Activated CD8-positive, alpha-beta memory T cell treated with anti-CD3 and anti-CD28 coated beads, Interleukin-2, amount 50 U/mL, for 1 hour (primary cell): Measurements from ENCODE around the gene QRICH2.
"Not testable (repeated sequence)": the region's sequence is repeated elsewhere in the genome, so short reads cannot be mapped to it uniquely, and the experiment has no call there.

Experiments
- DNase-seq: peaks from one replicate; pipeline ENCODE4 v3.0.0-alpha.2; 2020; ENCODE audit errors: extremely low read depth

Gene QRICH2

DNA sequence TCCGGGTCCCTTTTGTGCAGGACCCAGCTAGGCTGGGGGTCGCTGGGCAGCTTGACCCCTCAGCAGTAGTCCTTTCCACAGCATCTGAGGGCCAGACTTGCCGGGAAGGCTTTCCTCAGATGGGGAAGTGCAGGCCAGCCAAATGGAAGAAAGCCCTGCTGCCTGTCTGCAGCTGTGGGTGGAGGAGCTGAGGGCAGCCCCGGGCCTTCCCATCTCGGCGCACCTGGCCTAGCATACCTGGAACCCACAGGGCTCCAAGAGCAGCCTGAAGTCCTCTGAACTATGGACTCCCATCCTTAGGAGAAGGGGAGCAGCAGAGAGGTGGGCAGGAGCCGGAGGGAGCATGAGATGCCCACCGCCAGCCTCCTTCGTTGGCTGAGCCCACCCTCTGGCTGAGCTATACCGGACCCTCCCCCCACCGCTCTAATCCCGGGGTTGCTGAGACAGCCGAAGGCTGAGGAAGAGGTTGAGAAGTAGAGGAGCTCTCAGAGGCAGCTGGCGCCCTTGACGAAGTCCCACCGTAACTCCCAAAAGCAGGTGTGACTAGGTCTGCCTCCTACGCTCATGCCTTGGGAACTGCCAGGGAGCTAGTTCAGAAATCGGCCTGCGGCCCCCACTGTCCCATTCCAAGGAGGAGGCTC, 29.7 kb downstream of the QRICH2 start:
- DNase-seq = no peak

DNA sequence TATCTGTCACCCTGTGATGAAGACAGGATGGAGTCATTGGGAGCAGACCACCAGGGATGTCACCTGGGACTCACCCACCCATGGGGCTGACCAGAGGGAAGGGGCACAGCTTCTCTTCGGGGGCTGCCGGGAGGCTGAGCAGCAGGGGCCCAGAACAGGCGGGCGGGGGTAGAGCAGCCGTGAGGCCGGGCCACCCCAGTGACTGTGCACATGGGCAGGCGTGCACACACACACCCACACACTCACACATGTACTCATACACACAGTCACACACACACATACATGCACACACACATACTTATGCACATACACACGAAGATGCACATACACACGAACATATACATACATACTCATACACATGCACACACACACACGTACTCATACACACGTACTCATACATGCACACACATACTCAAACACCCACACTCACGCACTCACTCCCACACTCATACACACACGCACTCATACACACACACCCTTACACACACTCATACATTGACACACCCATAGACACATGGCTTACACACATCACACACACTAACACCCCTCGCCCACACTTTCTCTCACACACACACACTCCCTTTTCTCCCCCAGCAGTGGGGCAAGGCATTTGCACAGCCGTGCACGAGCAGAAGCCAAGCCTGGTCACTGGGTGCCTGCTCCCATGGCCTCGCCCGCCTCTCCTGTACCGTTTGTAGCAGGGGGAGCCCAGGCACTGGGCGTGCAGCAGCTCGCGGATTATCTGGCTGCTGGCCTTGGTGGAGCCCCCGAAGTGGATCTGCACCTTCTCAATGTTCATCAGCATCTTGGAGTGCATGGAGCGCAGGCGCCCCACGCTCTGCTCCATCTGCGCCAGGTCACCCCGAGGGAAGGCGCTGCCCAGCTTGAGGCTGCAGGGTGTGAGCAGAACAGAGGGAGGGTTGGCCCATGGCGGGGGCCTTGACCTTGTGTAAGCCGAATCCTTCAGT, 30.5 kb downstream of the QRICH2 start:
- DNase-seq = no peak

DNA sequence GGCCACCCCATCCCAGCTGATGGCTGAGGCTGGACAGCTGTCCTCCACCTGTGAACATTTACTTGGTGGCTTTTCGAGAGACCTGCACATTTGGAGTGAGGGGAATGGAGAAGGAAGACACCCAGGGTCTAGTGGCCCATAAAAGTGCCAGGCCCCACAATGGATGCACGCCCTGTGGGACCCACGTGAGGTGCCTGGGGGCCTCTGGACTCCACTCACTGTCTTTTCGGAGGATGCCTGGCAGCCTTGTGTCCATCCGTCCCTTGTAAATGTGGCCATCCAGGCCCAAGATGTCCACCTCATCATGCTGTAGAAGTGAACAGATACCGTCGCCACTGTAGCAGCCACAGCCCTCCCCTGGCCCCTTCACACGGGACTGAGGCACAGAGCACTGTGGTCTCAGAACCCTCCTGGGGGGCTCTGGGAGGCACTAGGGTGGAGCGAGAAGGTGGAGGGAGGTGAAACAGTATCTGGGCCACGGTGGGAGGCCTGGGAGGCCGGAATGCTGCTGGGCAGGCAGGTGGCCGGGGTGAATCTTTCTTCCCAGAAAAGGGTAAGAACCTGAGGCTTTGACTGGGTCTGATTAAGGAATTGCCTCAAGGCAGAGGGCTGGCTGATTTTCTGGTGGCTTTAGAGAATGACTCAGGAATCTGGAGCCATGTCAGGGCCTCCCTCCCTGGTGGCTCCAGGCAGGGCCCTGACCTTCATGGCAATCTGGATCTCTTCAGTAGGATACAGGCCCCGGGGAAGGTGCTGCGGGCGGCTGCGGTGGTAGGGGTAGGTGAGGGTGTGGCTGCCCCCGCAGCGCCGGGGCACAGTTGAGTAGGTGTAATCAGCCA, 31.4 kb downstream of the QRICH2 start:
- DNase-seq = no peak

DNA sequence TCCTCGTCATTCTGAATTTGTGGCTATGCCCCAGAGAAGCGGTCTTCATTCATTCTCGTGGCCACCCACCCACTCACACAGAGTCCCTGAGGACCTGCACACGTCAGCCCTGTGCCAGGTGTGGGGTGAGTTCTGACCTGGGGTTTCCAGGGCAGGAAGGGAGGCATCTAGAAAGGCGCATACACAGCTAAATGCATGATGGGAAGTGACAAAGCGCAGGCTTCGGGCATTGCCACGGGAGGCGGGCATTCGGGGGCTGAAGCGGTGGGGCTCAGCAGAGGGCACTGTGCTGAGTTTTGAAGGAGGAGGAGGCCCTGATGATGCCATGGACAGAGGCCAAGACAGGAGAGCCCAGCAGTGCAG, 32.0 kb downstream of the QRICH2 start:
- no peak for DNase-seq

DNA sequence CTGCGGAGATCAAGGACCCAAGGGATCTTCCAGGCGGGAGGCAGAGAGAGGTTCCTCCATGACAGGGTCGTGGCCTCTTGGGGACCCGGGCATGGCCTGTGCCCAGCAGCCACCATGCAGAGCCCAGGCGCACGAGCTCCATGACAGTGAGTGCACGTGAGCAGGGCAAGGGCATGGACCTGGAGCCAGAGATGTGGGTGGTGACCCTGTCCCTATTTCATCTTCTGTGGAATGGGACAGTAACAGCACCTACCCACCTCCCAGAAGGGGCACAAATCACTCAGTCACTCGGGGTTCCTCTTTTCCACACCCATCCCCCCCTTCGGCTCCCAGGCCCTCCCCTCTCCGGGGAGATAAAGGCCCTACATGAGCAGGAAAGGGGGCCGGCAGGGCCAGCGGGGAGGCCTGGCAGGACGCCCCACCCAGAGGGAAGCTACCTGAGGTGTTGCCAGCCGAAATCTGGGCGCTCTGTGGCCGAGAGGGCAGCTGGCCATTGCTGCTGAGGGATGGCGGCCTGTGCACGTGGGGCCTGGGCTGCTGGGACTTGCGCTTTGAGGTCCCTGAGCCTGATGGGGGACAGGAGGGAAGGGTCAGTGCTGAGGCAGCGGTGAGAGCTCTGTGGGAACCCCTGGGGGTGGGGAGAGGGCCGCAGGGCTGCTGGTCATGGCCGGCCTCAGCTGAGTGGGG, 32.6 kb downstream of the QRICH2 start:
- DNase-seq = no peak

DNA sequence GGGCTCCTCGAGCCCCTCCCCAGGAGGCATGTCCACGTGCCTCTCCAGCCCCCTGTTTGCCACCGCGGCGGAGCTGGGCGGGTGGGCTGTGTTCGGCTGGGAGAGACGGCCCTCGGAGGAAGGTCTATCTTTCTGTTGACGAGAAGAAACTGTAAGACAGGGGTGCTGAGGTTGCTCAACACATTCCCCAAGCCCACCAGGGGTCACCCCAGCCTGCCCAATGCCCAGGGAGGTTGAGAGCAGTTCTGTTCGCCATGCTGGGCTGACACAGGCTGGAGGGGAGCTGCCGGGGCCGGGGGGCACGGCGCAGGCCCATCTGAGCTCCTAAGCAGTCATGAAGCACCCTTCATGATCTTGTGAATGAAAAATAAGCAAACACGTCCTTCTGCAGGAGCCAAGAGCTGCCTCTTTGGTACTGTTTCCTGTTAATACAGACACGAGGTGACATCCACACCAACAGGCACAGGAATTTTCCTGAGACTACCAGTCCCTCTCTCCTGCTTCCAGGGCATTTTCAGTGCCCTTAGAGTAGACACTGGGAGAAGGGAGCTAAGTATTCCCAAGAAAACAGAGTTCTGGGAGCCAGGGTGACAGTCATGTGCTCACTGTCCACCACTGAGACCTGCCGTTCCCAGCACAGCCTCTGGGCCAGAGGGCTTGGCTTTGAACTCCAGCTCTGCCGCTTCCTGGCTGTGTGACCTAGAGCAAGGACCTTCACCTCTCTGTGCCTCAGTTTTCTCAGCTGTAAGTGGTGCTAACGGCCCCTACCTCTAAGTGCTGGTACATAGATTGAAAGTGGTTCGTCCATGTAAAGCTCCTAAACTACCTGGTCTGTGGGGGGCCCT, 33.7 kb downstream of the QRICH2 start:
- no peak for DNase-seq

DNA sequence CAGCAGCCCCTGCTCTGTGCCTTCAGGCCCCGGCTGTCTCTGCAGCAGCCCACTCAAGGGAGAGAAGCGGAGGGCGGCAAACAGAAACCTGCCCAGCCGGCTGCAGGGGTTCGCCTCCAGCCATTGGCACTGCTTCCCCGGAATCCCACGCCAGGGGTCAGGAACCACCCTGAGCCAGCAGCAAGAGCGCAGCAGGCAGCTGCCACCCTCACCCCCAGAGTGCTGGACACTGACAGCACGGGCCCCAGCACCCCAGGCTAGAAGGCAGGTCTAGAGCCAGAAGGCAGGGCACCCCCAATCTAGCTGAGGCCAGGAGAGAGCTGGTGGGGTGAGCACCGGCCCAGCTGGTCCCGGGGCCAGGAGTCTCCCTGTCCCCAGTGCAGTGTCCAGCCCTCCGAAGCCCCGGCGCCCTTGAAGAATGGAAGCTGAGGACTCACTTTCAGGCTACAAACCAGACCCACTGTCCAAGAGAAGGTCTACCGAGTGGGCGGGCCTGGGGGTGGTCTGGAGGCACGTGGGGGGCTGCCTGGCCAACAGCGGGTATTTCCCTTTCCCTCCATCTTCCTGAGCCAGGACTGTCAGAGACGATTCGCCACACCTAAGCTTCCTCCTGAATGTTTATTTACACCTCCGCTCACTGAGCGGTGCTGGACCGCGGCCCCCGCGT, 34.5 kb downstream of the QRICH2 start:
- no peak for DNase-seq

DNA sequence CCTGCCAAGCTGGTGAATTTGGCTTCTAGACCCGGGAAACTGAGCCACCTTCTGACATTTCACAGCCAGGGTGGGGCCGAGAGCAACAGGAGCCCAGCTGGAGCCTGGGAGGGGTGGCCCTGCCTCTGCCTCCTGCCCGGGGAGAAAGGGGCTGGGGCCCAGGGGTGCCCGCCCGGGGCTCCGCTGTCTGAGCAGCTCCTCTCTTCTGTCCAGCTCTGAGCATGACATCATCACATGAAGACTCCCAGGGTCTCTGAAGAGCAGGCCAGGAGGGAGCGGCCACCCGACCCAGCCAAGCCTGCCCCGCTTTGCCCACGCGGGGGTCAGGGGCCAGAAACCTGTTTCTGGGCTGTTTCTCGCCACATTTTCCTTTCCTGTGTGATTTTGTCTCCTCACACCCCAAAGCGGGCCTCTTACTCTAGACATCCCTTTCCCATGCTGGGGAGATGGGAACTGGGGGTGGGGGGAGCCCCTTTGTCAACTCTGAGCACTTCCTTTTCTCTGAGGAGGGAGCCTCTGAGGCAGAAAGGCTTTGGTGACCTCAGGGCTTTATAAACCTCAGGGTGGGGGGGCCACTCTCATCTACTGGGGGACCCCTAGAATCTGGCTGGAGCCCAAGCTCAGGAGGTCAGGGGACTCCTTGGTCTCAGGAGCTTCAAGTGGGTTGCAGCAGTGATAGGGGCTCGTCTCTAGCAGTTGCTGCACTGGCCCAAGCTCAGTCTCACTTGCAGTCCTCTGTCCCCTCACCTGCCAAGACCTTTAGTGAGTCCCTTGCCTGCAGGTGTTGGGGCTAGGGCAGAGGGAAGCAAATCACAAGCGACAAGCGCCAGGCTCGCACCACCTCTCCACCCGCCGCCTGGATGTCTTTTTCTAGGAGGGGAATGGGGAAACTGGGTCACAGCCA, 35.3 kb downstream of the QRICH2 start:
- no peak for DNase-seq

DNA sequence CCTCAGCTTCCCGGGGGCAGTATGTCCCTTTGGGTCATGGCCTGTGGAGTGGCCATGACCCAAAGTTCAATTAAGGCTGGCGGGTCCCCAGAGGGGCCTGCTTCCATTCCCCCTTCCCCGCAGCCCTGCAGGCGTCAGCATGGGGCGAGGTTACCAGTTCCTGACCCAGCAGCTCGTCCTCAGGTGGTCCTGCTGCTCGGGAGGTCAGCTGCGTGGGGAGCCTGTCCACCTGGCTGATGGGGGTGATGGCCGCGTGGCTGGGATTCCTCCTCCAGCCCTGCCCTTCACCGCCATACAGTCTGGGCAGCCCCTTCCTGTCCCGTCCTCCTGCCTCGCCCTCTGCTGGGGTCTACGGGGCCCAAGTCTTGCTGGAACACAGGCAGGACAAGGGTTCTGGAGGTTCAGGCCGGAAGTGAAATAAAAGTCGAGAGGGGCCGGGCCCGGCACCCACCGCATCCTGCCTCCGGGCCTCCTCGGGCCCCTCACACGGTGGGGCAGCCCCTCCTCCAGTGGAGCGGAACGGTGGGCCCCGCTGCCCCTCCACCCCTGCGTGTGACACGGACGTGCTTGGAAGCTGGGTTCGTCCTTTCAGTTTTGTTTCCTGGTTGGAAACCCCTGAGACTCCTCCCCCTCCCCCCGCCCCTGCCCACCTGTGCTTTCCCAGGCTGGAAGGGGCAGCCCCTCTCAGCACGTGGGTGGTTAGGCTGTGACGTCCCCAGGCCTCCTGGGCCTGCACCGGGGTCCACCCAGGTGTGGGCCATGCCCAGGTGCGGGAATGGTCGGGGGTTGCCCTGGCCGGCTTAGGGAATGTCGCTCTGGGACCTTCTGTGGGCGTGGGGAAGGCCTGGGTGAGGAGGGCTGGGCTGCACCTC, 36.2 kb downstream of the QRICH2 start:
- DNase-seq = no peak

DNA sequence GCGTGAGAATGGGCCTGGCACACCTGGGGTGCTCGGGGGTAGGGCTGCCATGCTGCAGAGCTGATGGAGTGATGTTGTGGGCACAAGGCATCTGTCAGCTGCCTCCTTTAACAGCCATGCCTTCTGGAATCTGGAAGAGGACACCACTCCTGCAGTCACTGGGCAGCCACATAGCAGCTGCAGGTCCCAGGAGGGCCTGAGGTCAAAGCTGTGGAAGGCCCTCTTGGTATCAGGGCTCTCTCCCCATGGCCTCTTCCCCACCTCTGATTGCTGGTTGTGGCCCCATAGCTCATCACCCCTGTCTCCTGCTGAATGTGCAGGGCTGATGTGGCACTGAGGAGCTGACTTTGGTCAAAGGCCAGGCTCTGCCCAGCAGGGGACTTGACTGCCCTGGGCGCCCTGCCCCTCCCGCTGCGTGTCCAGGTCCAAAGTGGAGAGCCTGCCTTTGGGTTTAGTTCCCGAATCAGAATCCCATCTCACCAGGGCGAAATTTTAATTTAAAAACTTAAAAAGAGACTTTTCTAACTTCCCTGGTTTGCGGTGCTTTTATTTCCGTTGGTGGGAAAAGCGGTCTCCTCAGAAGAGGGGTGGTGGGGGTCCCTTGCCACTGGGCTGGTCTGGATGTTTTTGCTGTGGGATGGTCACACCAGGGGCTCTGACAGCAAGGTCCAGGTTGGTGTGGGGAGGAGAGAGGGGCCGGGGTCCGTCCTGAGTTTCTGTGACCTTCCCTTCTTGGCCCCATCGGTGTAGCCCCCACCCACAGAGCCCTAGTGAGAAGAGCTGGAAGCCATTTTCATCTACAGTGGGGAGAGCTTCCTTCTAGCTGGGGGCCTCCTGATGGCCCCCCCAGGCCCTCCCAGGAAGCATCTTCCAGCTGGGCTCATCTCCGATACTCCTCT, 37.1 kb downstream of the QRICH2 start:
- no peak for DNase-seq

DNA sequence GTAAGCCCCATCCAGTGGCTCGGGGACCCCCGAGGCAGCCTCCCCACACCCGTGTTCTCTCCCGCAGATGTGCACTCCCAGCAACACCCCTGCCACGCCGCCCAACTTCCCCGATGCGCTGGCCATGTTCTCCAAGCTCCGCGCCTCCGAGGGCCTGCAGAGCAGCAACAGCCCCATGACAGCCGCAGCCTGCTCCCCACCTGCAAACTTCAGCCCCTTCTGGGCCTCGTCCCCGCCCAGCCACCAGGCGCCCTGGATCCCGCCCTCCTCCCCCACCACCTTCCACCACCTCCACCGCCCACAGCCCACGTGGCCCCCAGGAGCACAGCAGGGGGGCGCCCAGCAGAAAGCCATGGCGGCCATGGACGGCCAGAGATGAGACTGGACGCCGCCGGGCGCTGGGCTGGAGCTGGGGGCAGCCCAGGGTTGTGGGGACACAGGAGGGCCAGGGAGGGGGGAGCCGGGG, 37.9 kb downstream of the QRICH2 start:
- no peak for DNase-seq

DNA sequence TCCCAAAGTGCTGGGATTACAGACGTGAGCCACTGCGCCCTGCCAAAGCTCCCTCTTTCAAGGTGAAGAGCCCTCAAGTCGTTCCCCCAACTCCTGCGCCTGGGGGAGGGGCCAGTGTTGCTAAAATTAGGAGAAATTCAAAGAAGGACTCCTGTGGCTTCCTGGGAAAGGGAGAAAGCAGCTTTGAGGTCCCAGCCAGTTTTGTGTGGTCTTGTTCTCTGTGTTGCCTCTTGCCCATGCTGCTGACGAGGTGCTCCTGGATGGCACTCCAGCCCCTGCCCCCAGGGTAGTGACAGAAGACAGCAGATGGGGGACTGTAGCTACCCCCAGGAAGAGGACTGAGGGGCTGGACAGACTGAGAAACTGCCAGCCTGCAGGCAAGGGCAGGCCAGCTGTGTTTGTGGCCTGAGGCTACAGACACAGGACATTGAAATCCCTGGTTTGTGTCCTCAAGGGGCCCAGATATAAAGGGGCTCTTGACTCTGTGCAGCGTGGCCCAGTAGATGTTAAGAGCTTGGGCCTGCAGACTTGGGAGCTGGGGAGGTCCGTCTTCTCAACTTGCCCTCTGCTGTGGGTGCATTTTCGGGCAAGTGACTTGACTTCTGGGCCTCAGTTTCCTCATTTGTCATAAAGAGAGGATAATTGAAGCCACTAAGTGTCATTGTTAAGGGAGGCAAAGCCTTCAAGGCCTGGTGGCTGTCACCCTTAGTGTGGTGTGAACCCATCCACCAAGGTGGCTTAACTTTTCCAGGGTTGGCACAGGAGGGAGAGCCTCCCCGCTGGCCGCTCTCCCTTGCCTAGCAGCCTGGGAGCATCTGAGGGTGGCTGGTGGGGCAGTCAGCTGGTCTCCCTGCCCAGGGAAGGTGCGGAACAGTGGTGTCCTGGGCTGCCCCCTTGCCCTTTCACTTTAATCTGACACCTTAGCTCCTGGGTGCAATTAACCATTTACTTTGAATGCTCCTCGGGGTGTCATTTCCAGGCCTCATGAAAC, 38.8 kb downstream of the QRICH2 start:
- DNase-seq = no peak

DNA sequence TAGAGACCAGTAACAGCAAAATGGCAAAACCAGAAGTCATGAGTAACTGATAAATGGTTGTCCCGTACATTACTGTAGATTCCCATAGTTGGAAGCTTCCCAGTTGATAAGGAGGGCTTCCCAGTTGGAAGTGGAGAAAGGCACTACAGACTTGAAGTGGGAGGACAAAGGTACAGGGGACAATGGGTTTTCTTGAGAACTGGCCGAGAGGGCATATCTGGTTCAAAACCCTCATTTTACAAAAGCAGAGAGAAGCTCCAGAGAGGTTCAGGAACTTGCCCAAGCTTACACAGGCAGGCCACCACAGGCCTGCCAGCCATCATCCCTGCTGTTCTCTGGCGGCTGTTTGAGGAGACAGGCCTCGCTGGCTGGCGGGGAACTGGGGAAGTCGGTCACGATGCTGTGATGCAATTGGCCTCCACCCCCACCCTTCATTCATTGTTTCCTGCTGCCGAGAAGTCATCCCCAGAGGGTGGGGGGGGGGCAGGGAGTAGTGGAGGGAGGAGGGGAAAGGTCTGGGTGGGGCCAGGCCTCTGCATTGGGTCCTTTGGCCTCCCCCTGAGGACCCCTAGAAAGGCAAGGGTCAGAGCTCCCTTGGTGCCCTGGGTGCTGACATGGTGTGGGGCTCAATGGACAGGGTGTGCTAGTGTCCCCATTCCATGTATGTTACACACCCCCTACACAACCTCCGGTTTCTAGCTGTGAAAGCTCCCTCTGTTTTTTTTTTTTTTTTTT, 39.9 kb downstream of the QRICH2 start:
- peak; percentile 43 for DNase-seq

DNA sequence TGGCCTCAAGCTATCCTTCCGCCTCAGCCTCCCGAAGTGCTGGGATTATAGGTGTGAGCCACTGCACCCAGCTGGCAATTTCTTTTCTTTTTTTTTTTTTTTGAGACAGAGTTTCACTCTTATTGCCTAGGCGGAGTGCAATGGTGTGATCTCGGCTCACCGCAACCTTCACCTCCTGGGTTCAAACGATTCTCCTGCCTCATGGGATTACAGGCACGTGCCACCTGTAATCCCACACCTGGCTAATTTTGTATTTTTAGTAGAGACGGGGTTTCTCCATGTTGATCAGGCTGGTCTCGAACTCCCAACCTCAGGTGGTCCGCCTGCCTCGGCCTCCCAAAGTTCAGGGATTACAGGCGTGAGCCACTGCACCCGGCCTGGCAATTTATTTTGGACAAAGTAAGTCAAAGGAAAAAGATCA, 40.5 kb downstream of the QRICH2 start:
- not testable (repeated sequence) for DNase-seq

DNA sequence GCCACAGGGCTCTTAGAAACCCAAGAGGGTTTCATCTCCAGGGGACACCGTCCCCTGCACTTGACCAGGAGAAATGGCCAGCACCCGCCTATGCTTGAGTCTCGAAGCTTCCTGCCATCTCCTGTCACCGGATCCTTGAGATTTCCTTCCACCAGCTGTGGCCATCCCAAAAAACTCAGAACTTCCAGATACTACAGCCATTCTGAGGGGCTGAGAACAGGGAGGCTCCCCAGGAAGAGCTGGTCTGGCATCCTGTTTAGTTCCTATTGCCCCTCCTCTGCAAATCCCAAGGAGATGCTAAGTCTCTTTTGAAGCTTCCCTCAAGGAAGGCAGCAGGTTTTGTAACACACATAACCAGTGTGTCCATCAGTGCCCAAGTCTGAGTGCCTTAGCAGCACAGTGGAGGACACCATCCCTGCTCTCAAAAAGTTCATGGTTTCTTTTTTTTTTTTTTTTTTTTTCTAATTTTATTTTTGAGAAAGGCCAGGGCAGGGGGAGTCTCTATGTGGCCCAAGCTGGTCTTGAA, 41.0 kb downstream of the QRICH2 start:
- no peak for DNase-seq
